ACC112 (cell line): ENCODE data around the gene PPIP5K1.
"Not testable (repeated sequence)": the region's sequence is repeated elsewhere in the genome, so short reads cannot be mapped to it uniquely, and the experiment has no call there.

Experiments used
- H2AFZ ChIP-seq: fragments of 200-600 bp; sonication (generic); one replicate; pipeline ENCODE4 v1.6.0; 2017; ENCODE audit warnings: antibody characterized with exemption, low read length; ENCODE audit not compliant: unreplicated experiment
- H3K27ac ChIP-seq: fragments of 200-600 bp; sonication (generic); 2 replicates; pipeline ENCODE4 v1.5.1; 2014; ENCODE audit warnings: low read depth, mild to moderate bottlenecking, antibody characterized with exemption, low read length, moderate library complexity
- H3K27me3 ChIP-seq: fragments of 200-600 bp; sonication (generic); 2 replicates; pipeline ENCODE4 v1.6.1; 2014; ENCODE audit warnings: mild to moderate bottlenecking, antibody characterized with exemption, low read length, moderate library complexity, mixed read lengths; ENCODE audit not compliant: insufficient read depth
- H3K36me3 ChIP-seq: fragments of 200-600 bp; sonication (generic); 2 replicates; pipeline ENCODE4 v1.6.1; 2016; ENCODE audit warnings: mild to moderate bottlenecking, antibody characterized with exemption, low read length, moderate library complexity, mixed read lengths; ENCODE audit not compliant: insufficient read depth
- H3K4me1 ChIP-seq: fragments of 200-600 bp; sonication (generic); one replicate; pipeline ENCODE4 v1.6.1; 2016; ENCODE audit warnings: low read length, mixed read lengths; ENCODE audit not compliant: insufficient read depth, unreplicated experiment, control insufficient read depth
- H3K4me3 ChIP-seq: fragments of 200-600 bp; sonication (generic); 2 replicates; pipeline ENCODE4 v1.5.1; 2014; ENCODE audit warnings: mild to moderate bottlenecking, low read depth, low read length
- H3K79me2 ChIP-seq: fragments of 200-600 bp; sonication (generic); one replicate; pipeline ENCODE4 v1.6.0; 2016; ENCODE audit warnings: low read length; ENCODE audit not compliant: control insufficient read depth, unreplicated experiment, insufficient read depth

Gene PPIP5K1

GRCh38 chr15:43589778-43590466, at the start of gene PPIP5K1:
PPIP5K1 (minus strand) TSS chr15:43590208; CDS start chr15:43584504, 5,704 bp downstream.
- H3K4me1 ChIP-seq, H3K36me3 ChIP-seq, H3K79me2 ChIP-seq, H3K4me3 ChIP-seq, H3K27ac ChIP-seq, H3K27me3 ChIP-seq, H2AFZ ChIP-seq: not testable (repeated sequence)

- H3K79me2 ChIP-seq, H3K4me3 ChIP-seq, H2AFZ ChIP-seq, H3K27ac ChIP-seq, H3K27me3 ChIP-seq, H3K36me3 ChIP-seq, H3K4me1 ChIP-seq: not testable (repeated sequence)
These were observed 48.6 kb upstream of the PPIP5K1 start for GRCh38 chr15:43638464-43639204.

GRCh38 chr15:43626937-43627336, 36.9 kb upstream of the PPIP5K1 start:
- H3K79me2 ChIP-seq, result not testable (repeated sequence)

GRCh38 chr15:43625106-43625505, 35.1 kb upstream of the PPIP5K1 start:
- Histone ChIP-seq H3K4me3 (no peak overlapping the region), H2AFZ (no peak overlapping the region), H3K27me3 (peaks cover 3% of the 10 kb centered on the region; the same call in 1 of the 2 replicates), H3K36me3 (no peaks in the 10 kb centered on the region), H3K4me1 (no peaks in the 10 kb centered on the region), H3K79me2 (no peaks in the 10 kb centered on the region), H3K27ac (no peak overlapping the region)

More at GRCh38 chr15:43626937-43627336, 36.9 kb upstream of the PPIP5K1 start:
- not testable (repeated sequence) for H2AFZ ChIP-seq, H3K36me3 ChIP-seq, H3K4me1 ChIP-seq, H3K27me3 ChIP-seq, H3K27ac ChIP-seq, H3K4me3 ChIP-seq

GRCh38 chr15:43622068-43622799, 32.2 kb upstream of the PPIP5K1 start:
- not testable (repeated sequence) for H3K79me2 ChIP-seq, H3K36me3 ChIP-seq, H2AFZ ChIP-seq, H3K27ac ChIP-seq, H3K4me3 ChIP-seq, H3K27me3 ChIP-seq, H3K4me1 ChIP-seq

GRCh38 chr15:43618700-43619099, 28.7 kb upstream of the PPIP5K1 start, which contains the start of gene STRC:
STRC (minus strand) TSS chr15:43618800; CDS start chr15:43618722, 78 bp downstream.
- not testable (repeated sequence) for H3K36me3 ChIP-seq, H3K4me1 ChIP-seq, H2AFZ ChIP-seq, H3K4me3 ChIP-seq, H3K27me3 ChIP-seq, H3K79me2 ChIP-seq, H3K27ac ChIP-seq

- H3K27me3 ChIP-seq, H3K79me2 ChIP-seq, H3K27ac ChIP-seq, H3K4me1 ChIP-seq, H3K36me3 ChIP-seq, H2AFZ ChIP-seq, H3K4me3 ChIP-seq: not testable (repeated sequence)
These were observed 27.7 kb upstream of the PPIP5K1 start for GRCh38 chr15:43617750-43618149.

GRCh38 chr15:43602233-43602632, 12.2 kb upstream of the PPIP5K1 start:
- H3K79me2 ChIP-seq, H3K4me1 ChIP-seq, H3K27ac ChIP-seq, H3K4me3 ChIP-seq, H3K36me3 ChIP-seq, H2AFZ ChIP-seq: not testable (repeated sequence)
- H3K27me3 ChIP-seq, result peaks cover 30% of the 10 kb centered on the region

- not testable (repeated sequence) for H3K79me2 ChIP-seq, H3K36me3 ChIP-seq, H2AFZ ChIP-seq, H3K4me3 ChIP-seq, H3K4me1 ChIP-seq, H3K27ac ChIP-seq
- H3K27me3 ChIP-seq, result peaks cover 35% of the 10 kb centered on the region
These were observed 10.2 kb upstream of the PPIP5K1 start for GRCh38 chr15:43600200-43600599.

GRCh38 chr15:43599131-43599530, 9.1 kb upstream of the PPIP5K1 start:
- peaks cover 35% of the 10 kb centered on the region for H3K27me3 ChIP-seq
- not testable (repeated sequence) for H2AFZ ChIP-seq, H3K79me2 ChIP-seq, H3K4me3 ChIP-seq, H3K27ac ChIP-seq, H3K4me1 ChIP-seq, H3K36me3 ChIP-seq
